Kidney (tissue), 14 donors: ENCODE results near the gene NDUFS6. TPM values are rescaled to one million over a fixed set of nuclear protein-coding genes. Genes with fewer than 3 reads are reported as not detected.

Experiments
- DNase-seq, 5 donors: peaks; one replicate each; pipeline ENCODE4 v3.0.0-alpha.2; 2013 to 2020
- FAIRE-seq: peaks from 2 replicates; lab custom pipeline; 2012; peaks lifted over from hg19 to GRCh38; lab: Jason Lieb, UNC
- H3K27ac ChIP-seq, 2 donors: one replicate each; pipeline ENCODE4 v1.7.0; 2013; ENCODE audit warnings: low read depth in 2 of 2, low read length in 2 of 2, inconsistent platforms in 1 of 2
- H3K27me3 ChIP-seq: one replicate; pipeline ENCODE4 v1.7.1; 2013; ENCODE audit warnings: low read length, inconsistent platforms; ENCODE audit not compliant: control insufficient read depth, insufficient read depth
- H3K36me3 ChIP-seq, 3 donors: one replicate each; pipeline versions ENCODE4 v1.7.0 to v1.7.1; 2013; ENCODE audit warnings: low read length in 3 of 3, control low read depth in 1 of 3, inconsistent platforms in 1 of 3; ENCODE audit not compliant: insufficient read depth in 3 of 3, control insufficient read depth in 2 of 3
- H3K4me1 ChIP-seq, 3 donors: one replicate each; pipeline versions ENCODE4 v1.7.0 to v1.7.1; 2013; ENCODE audit warnings: low read length in 3 of 3, inconsistent platforms in 1 of 3, low read depth in 1 of 3; ENCODE audit not compliant: control insufficient read depth in 2 of 3, insufficient read depth in 2 of 3
- H3K4me3 ChIP-seq, 3 donors: one replicate each; pipeline versions ENCODE4 v1.7.0 to v1.8.1; 2013; ENCODE audit warnings: low read length in 3 of 3, control low read depth in 1 of 3, inconsistent platforms in 1 of 3
- H3K9ac ChIP-seq, 3 donors: one replicate each; pipeline versions ENCODE4 v1.7.0 to v1.7.1; 2013; ENCODE audit warnings: low read length in 3 of 3, control low read depth in 1 of 3, inconsistent platforms in 1 of 3
- H3K9me3 ChIP-seq, 3 donors: one replicate each; pipeline versions ENCODE4 v1.7.0 to v1.7.1; 2013; ENCODE audit warnings: low read length in 3 of 3, control low read depth in 1 of 3, inconsistent platforms in 1 of 3; ENCODE audit not compliant: control insufficient read depth in 2 of 3, insufficient read depth in 1 of 3
- intact Hi-C: fragments of 100-400 bp; cut with DNase I; formaldehyde crosslinking; loops from one replicate; pipeline ENCODE4 v1.11.1; 2022
- polyA plus RNA-seq: library from polyadenylated mRNA; stranded (reverse); fragments of 350-450 nt; fragmentation: Illumina TruSeq; extraction: RNeasy Lipid Tissue Mini Kit (QIAGEN cat#74804); gene quantifications from one replicate; pipeline ENCODE4 v1.2.3, GENCODE V29; 2014; ENCODE audit warnings: low read depth, low replicate concordance; ENCODE audit not compliant: insufficient read depth
- total RNA-seq: library from RNA; stranded (reverse); fragmentation: NEBNext Ultra II Directional; extraction: Animal tissue kit (Norgen Biotek cat#: 25700); gene quantifications from one replicate; pipeline ENCODE4 v1.2.1, GENCODE V29; 2021
- TF ChIP-seq, protein P1 (sequence below): IDR thresholded peaks from 3 replicates; pipeline ENCODE4 v1.5.1; 2012; ENCODE audit warnings: mild to moderate bottlenecking, moderate library complexity, borderline replicate concordance; ENCODE audit not compliant: insufficient read depth; ENCODE audit errors: extremely low read depth
- donor health status: control.
- donor health status: control.
- donor health status: control.
- donor health status: control.
- donor health status: control.
- donor health status: DM: yes; HTN: yes; CAD: no.
- donor health status: Normal renal cell carcinoma (clear cell type).

The NDUFS6 gene
- total and polyA plus RNA-seq, 2 donors from 2014 or later, result 31.1 to 164 TPM

- intact Hi-C loops, result no loop called here
- Histone ChIP-seq H3K9me3 (no peaks in the 10 kb centered on the region), H3K4me3 (no peak overlapping the region), H3K27ac (no peak overlapping the region), H3K9ac (no peak overlapping the region), H3K36me3 (peaks cover 11 to 38% (median 34%) of the 10 kb centered on the region in 3 donors), H3K27me3 (no peaks in the 10 kb centered on the region), H3K4me1 (peaks cover 0 to 8% (median 6%) of the 10 kb centered on the region in 3 donors)
- DNase-seq, result no peak
- FAIRE-seq, result no peak
- TF ChIP-seq, protein P1, sequence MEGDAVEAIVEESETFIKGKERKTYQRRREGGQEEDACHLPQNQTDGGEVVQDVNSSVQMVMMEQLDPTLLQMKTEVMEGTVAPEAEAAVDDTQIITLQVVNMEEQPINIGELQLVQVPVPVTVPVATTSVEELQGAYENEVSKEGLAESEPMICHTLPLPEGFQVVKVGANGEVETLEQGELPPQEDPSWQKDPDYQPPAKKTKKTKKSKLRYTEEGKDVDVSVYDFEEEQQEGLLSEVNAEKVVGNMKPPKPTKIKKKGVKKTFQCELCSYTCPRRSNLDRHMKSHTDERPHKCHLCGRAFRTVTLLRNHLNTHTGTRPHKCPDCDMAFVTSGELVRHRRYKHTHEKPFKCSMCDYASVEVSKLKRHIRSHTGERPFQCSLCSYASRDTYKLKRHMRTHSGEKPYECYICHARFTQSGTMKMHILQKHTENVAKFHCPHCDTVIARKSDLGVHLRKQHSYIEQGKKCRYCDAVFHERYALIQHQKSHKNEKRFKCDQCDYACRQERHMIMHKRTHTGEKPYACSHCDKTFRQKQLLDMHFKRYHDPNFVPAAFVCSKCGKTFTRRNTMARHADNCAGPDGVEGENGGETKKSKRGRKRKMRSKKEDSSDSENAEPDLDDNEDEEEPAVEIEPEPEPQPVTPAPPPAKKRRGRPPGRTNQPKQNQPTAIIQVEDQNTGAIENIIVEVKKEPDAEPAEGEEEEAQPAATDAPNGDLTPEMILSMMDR, result no peak
These were observed 2.9 kb downstream of the NDUFS6 start for GRCh38 chr5:1804001-1804690.

GRCh38 chr5:1805326-1805725 is 4.1 kb downstream of the NDUFS6 start:
- no peak overlapping the region for H3K4me3 ChIP-seq
- no peaks in the 10 kb centered on the region for H3K9me3 ChIP-seq
- intact Hi-C loops, result no loop called here
- peaks cover 11 to 47% (median 34%) of the 10 kb centered on the region in 3 donors for H3K36me3 ChIP-seq
- peaks cover 0 to 8% (median 5%) of the 10 kb centered on the region in 3 donors for H3K4me1 ChIP-seq
- DNase-seq (no peak), FAIRE-seq (no peak)
- H3K27ac ChIP-seq, result no peak overlapping the region
- TF ChIP-seq, protein P1, result no peak
- no peak overlapping the region for H3K9ac ChIP-seq
- no peaks in the 10 kb centered on the region for H3K27me3 ChIP-seq

DNA sequence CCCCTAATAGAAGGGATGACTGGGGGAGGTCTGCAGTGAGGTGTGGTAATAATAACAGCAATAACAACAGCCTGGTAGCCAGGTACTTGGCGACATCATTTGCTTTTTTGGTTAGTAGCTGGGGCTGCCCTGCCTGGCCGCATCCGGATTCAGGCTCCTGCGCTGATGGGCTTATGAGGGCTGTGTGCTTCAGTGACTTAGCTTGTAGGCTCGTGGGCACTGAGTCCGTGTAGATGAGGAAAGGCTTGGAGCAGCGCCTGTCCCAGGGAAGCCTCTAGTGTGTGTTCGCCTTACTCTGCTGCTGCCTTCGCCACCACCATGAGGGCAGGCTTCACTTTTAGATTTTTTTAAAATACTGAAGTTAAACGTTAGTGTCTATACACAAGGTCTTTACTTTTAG is 4.5 kb downstream of the NDUFS6 start:
- intact Hi-C loops, result no loop called here
- Histone ChIP-seq H3K27ac (no peak overlapping the region), H3K9me3 (no peaks in the 10 kb centered on the region), H3K4me1 (peaks cover 0 to 8% (median 1%) of the 10 kb centered on the region in 3 donors), H3K36me3 (peaks cover 11 to 51% (median 34%) of the 10 kb centered on the region in 3 donors), H3K27me3 (no peaks in the 10 kb centered on the region), H3K9ac (no peak overlapping the region), H3K4me3 (no peak overlapping the region)
- TF ChIP-seq, protein P1, result no peak
- FAIRE-seq (no peak), DNase-seq (no peak)
